C4-2B (cell line): ENCODE results near the gene TAS1R3.

Source experiments
- H3K27ac ChIP-seq: fragments of 450-650 bp; 2 replicates; pipeline ENCODE4 v1.5.1; 2017
- CTCF ChIP-seq: fragments of 450-650 bp; conservative IDR thresholded peaks from 2 replicates; pipeline ENCODE4 v1.5.1; 2017; ENCODE audit warnings: mild to moderate bottlenecking
- ZFX ChIP-seq: fragments of 450-650 bp; IDR thresholded peaks from 2 replicates; pipeline ENCODE4 v1.6.1; 2017

The TAS1R3 gene

GRCh38 chr1:1345384-1345783 lies 14.3 kb downstream of the TAS1R3 start:
- TF ChIP-seq ZFX (no peak), CTCF (no peak)
- H3K27ac ChIP-seq = peak overlapping the region; percentile 99

DNA sequence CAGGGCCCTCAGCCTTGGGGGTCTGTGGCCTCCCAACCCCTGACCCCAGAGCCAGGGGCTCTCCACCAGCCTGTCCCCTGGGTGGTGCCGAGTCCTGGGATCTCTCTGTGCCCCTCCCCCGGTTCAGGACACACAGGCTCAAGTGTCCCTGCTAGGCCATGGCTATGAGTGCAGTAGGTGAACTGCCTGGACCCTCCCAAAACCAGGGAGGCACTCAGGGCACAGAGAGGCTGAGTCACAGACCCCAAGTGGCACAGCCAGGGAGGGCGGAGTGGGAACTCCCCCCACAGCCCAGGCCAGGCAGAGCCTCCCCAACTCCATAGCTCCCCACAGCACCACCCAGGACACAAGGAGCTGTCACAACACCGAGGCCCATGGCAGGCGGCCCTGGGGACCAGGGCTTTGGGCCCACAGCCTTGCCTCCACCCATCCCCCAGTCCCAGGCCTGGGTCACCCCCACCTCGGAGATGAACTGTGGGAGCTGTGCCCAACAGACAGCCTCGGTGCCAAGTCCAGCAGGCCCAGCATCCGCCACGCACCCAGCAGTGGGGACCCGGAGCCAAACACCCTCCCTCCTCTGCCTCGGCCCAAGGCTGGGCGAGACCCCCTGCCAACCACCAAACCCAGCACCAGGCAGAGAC lies 14.9 kb downstream of the TAS1R3 start:
- peak overlapping the region; percentile 99 for H3K27ac ChIP-seq
- TF ChIP-seq ZFX (no peak), CTCF (no peak)

- TF ChIP-seq CTCF = no peak
- TF ChIP-seq ZFX = no peak
- H3K27ac ChIP-seq = peak overlapping the region; percentile 99
Measured at GRCh38 chr1:1346501-1346890, 15.4 kb downstream of the TAS1R3 start.

DNA sequence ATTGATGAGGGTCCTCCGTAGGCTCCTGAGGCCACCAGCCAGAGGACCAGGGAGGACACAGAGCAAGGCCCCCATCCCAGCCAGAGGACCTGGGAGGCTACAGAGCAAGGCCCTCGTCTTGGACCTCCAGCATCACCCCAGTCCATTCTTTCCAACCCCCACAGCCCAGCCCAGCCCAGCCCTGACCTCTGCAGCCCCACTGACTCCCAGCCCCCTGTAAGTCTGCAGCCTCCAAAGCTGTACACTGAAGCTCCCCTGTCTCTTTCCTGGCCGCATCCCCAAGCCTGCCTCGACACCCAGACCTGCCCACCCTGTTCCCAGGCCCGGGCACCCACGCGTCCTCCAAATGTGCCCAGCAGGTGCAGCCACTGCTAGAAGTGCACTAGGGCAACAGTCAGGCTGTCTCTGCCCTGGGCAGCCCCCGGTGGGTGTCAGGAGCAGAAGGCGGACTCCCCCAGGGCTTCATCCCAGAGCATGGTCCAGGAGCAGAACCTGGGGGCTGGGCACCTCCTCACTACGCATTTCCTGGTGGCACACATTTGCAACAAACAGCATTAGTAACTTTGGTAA lies 16.0 kb downstream of the TAS1R3 start:
- H3K27ac ChIP-seq = peak overlapping the region; percentile 99
- TF ChIP-seq ZFX = no peak
- TF ChIP-seq CTCF = no peak

- H3K27ac ChIP-seq = peak overlapping the region; percentile 99
- peak; percentile 92 for TF ChIP-seq ZFX
- no peak for TF ChIP-seq CTCF
Measured at GRCh38 chr1:1347663-1348419, 16.8 kb downstream of the TAS1R3 start.

DNA sequence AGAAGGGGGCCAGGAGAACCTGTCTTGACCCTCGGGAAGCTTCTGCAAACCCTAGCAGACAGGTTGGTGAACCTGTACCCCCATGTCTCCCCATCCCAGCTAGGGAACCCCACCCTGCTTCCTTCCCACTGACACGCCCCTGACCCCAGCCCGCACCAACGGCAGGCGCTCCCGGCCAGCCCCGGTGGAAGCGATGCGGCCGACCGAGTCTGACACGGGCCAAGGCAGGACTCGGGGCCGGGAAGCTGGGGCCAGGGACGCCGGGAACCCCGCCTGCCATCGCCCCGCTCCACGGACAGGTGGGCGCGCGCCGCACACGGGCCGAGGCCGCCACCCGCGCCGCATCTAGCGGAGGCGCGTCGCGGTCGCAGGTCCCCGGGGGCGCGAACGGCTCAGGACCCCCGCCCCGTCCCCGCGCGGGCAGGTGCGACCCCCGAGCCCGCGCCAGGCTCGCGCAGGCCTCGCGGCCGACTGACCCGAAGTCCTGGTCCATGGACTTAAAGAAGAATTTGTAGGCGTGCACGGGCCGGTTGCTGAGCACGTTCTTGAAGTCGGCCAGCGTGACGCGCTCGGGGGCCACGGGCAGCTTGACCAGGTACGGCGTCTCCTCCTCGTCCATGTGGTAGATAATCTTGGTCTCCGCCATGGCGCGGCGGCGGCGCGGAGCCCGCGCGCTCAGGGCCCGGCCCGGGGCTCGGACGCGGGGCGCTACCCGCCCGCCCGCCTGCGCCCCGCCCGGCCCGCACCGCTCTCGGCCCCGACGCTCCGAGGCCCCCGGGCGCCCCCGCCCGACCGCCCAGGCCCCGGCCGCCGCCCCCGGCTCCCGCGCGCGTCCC lies 17.6 kb downstream of the TAS1R3 start:
- peak overlapping the region; percentile 99 for H3K27ac ChIP-seq
- TF ChIP-seq ZFX = peak; percentile 42
- no peak for TF ChIP-seq CTCF
